AG04449 (cell line): ENCODE data around the gene LRP11.

Experiments used
- CTCF ChIA-PET: fragments of 350-600 bp; formaldehyde crosslinking; extraction: SDS; loops from one replicate; lab custom pipeline; 2021; ENCODE audit warnings: antibody characterized with exemption; lab: Yijun Ruan, JAX
- POLR2A ChIA-PET: fragments of 400-600, 350-600 bp; formaldehyde crosslinking; extraction: SDS; loops from one replicate; lab custom pipeline; 2020; ENCODE audit warnings: antibody characterized with exemption, inconsistent platforms; lab: Yijun Ruan, JAX
- DNase-seq: peaks from one replicate; pipeline ENCODE4 v3.0.0-alpha.2; 2010; ENCODE audit warnings: low read depth, low spot score
- H3K4me3 ChIP-seq: 2 replicates; pipeline ENCODE4 v1.5.1; 2011; ENCODE audit warnings: low read depth, mild to moderate bottlenecking, control low read depth, low read length
- TF ChIP-seq, protein P1 (sequence below): IDR thresholded peaks from one replicate; pipeline ENCODE4 v1.5.1; 2011; ENCODE audit warnings: mild to moderate bottlenecking, moderate library complexity, low read length, control low read depth, inconsistent platforms; ENCODE audit not compliant: insufficient read depth; ENCODE audit errors: missing control alignments

Gene LRP11

GRCh38 chr6:149899486-149899885, 35.3 kb upstream of the LRP11 start:
- ChIA-PET POLR2A (no interaction called here), CTCF (interaction anchor here (1.4 to 2.2 kb wide), 2 partner anchors 65 to 117 kb away, joined by 3 to 8 read pairs; no protein-coding TSS in a partner anchor)
- no peak overlapping the region for H3K4me3 ChIP-seq
- DNase-seq, result no peak
- TF ChIP-seq, protein P1, sequence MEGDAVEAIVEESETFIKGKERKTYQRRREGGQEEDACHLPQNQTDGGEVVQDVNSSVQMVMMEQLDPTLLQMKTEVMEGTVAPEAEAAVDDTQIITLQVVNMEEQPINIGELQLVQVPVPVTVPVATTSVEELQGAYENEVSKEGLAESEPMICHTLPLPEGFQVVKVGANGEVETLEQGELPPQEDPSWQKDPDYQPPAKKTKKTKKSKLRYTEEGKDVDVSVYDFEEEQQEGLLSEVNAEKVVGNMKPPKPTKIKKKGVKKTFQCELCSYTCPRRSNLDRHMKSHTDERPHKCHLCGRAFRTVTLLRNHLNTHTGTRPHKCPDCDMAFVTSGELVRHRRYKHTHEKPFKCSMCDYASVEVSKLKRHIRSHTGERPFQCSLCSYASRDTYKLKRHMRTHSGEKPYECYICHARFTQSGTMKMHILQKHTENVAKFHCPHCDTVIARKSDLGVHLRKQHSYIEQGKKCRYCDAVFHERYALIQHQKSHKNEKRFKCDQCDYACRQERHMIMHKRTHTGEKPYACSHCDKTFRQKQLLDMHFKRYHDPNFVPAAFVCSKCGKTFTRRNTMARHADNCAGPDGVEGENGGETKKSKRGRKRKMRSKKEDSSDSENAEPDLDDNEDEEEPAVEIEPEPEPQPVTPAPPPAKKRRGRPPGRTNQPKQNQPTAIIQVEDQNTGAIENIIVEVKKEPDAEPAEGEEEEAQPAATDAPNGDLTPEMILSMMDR, result no peak

GRCh38 chr6:149898966-149899365, 34.8 kb upstream of the LRP11 start:
- TF ChIP-seq, protein P1, result no peak
- POLR2A ChIA-PET, result no interaction called here
- DNase-seq, result no peak
- no peak overlapping the region for H3K4me3 ChIP-seq
- CTCF ChIA-PET, result interaction anchor here (1.1 kb wide), 1 partner anchor 63 kb away, joined by 4 read pairs; no protein-coding TSS in a partner anchor

GRCh38 chr6:149897855-149898744, 33.9 kb upstream of the LRP11 start, which contains the start of gene RAET1E:
Gene RAET1E, minus strand, starts transcription at chr6:149898113. Its CDS starts 7,212 bp downstream, at chr6:149890901.
- DNase-seq, result no peak
- POLR2A ChIA-PET, result no interaction called here
- peak within 1 kb of the TSS; percentile 16 for H3K4me3 ChIP-seq
- CTCF ChIA-PET, result interaction anchor here (1.1 to 1.2 kb wide), 2 partner anchors 20 to 62 kb away, joined by 3 to 4 read pairs; no protein-coding TSS in a partner anchor
- TF ChIP-seq, protein P1, result no peak

DNA sequence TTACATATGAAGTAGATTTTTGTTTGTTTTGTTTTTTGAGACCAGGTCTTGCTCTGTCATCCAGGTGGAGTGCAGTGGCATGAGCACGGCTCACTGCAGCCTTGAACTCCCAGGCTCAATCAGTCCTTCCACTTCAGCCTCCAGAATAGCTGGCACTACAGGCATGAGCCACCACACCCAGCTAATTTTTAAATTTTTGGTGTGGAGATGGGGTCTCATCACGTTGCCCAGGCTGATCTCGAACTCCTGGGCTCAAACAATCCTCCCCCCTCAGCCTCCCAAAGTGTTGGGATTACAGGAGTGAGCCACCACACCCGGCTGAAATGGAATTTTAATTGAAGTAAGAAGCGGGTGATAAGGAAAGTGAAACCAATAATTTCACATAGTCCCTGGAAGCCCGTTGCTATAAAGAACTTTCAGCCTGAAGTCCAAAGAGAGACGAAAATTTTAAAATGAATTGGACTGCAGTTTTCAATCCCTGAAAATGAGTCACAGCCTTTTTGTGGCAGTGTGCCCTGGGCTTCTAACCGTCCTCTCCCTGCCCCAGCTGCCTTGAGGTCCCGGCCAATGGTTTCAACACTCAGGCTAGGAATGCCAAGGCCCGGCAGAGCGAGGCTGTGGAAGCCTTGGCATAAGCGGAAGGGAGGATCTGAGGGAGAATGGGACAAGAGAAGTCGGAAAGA, 33.0 kb upstream of the LRP11 start:
- CTCF ChIA-PET, result interaction anchor here (1.0 to 1.2 kb wide), 5 partner anchors 8 to 62 kb away, joined by 3 to 4 read pairs (median 3); no protein-coding TSS in a partner anchor

DNA sequence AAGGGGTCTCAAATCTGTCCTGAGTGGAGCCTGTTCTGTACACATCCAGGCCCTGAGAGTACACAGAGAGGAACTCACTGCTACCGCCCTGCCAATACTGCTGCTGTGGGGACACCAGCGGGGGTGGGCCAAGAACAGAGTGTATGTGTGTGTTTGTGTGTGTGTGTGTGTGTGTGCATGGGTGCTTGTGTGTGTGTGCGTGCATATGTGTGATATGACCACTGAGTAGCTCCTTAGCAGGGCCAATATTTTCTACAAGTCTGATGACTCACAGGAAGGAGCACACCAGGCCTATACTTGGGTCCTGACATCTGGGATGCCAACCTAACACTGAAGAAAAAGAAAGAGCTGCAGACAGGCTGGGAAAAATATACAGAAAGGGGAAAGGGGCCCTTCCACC, 32.3 kb upstream of the LRP11 start:
- ChIA-PET POLR2A (no interaction called here), CTCF (interaction anchor here (1.0 to 1.4 kb wide), 5 partner anchors 9 to 61 kb away, joined by 3 to 4 read pairs (median 3); no protein-coding TSS in a partner anchor)
- DNase-seq, result no peak
- no peak overlapping the region for H3K4me3 ChIP-seq
- TF ChIP-seq, protein P1, result no peak

More for the DNA sequence above, 33.0 kb upstream of the LRP11 start:
- H3K4me3 ChIP-seq, result peak overlapping the region; percentile 16
- TF ChIP-seq, protein P1, result no peak
- POLR2A ChIA-PET, result no interaction called here
- peak; percentile 55 for DNase-seq
